Heart left ventricle (tissue), 13 donors: ENCODE results near the gene DROSHA.

Experiments used
- POLR2A ChIP-seq, 2 donors: fragments of 450-650 bp; IDR thresholded peaks; one replicate each; pipeline ENCODE4 v1.6.1; 2017; ENCODE audit warnings: antibody characterized with exemption in 2 of 2, mild to moderate bottlenecking in 2 of 2, moderate library complexity in 2 of 2
- TF ChIP-seq, protein P1 (sequence below), 12 donors: fragments of 200-600 bp; sonication (generic) in 4 of 12; IDR thresholded peaks; one replicate each; pipeline versions ENCODE4 v1.5.0 to v1.8.0; 2018 to 2022; ENCODE audit warnings: antibody characterized with exemption in 12 of 12, mild to moderate bottlenecking in 5 of 12
- donor health status: ischemic (EF 13 %, LVEDD 7.1; RV severe dilation, severe dysfunction).
- donor health status: DM: no; HTN: yes; CAD: no.
- donor health status: DM: no; HTN: no; CAD: no.
- donor health status: ischemic (EF 25% LVEDD 6.9; RV normal size, moderate dysfunction).
- donor health status: ischemic (EF 25% LVEDD 5.7; RV mildly dilated, moderate dysfunction).
- donor health status: ischemic (EF 35%, LVEDD 5.7; RV mildly dilated, moderate dysfunction).
- donor health status: nonischemic (EF 11% LVEDD 7.7; RV severe dilation, severe dysfunction).
- donor health status: DM: yes; HTN: yes; CAD: no.
- donor health status: PGD.
- donor health status: ischemic (EF 29% LVEDD 5.4; RV normal size, mild dysfunction).
- donor health status: nonischemic (EF 23%, LVEDD 6.1; RV moderate dilation, normal function).

- TF ChIP-seq, protein P1, sequence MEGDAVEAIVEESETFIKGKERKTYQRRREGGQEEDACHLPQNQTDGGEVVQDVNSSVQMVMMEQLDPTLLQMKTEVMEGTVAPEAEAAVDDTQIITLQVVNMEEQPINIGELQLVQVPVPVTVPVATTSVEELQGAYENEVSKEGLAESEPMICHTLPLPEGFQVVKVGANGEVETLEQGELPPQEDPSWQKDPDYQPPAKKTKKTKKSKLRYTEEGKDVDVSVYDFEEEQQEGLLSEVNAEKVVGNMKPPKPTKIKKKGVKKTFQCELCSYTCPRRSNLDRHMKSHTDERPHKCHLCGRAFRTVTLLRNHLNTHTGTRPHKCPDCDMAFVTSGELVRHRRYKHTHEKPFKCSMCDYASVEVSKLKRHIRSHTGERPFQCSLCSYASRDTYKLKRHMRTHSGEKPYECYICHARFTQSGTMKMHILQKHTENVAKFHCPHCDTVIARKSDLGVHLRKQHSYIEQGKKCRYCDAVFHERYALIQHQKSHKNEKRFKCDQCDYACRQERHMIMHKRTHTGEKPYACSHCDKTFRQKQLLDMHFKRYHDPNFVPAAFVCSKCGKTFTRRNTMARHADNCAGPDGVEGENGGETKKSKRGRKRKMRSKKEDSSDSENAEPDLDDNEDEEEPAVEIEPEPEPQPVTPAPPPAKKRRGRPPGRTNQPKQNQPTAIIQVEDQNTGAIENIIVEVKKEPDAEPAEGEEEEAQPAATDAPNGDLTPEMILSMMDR (IDR thresholded peaks at IDR 0.05), result no peak
- TF ChIP-seq POLR2A (IDR thresholded peaks at IDR 0.05), result no peak
These were observed 27.4 kb downstream of the DROSHA start for GRCh38 chr5:31504529-31504928.
